Activated T-cell treated with anti-CD3 and anti-CD28 coated beads, Interleukin-2, amount 50 U/mL, for 72 hours (primary cell): ENCODE results near the gene BIN1. TPM values are rescaled to one million over a fixed set of nuclear protein-coding genes. Genes with fewer than 3 reads are reported as not detected.

ENCODE experiments used
- ATAC-seq, 2 donors: fragments of 150-1000 bp; cut with Tn5 transposase; replicated peaks in 1 of 2; 2 replicates each; pipeline ENCODE4 v1.10.0; 2021; ENCODE audit warnings: moderate library complexity in 2 of 2, mild to moderate bottlenecking in 1 of 2
- DNase-seq, 2 donors: peaks; one replicate each; pipeline ENCODE4 v3.0.0; 2021 to 2022; ENCODE audit warnings: mixed read lengths in 1 of 2
- H3K27ac Mint-ChIP-seq: one replicate; pipeline ENCODE4 v1.8.0; 2022; ENCODE audit warnings: mild to moderate bottlenecking, moderate library complexity, mixed read lengths
- H3K27me3 Mint-ChIP-seq: one replicate; pipeline ENCODE4 v1.8.0; 2022; ENCODE audit warnings: low read depth, mixed read lengths
- H3K36me3 Mint-ChIP-seq, 2 donors: one replicate each; pipeline ENCODE4 v1.8.0; 2022; ENCODE audit warnings: mixed read lengths in 2 of 2, mild to moderate bottlenecking in 1 of 2; ENCODE audit not compliant: insufficient read depth in 2 of 2
- H3K4me1 Mint-ChIP-seq: one replicate; pipeline ENCODE4 v1.8.0; 2022; ENCODE audit warnings: low read depth, mixed read lengths
- H3K4me3 Mint-ChIP-seq, 2 donors: one replicate each; pipeline ENCODE4 v1.8.0; 2022; ENCODE audit warnings: mild to moderate bottlenecking in 2 of 2, mixed read lengths in 2 of 2, moderate library complexity in 2 of 2
- H3K9me3 Mint-ChIP-seq, 2 donors: one replicate each; pipeline ENCODE4 v1.8.0; 2022; ENCODE audit warnings: mixed read lengths in 2 of 2
- total RNA-seq, 2 donors: library from RNA; stranded (reverse); gene quantifications; one replicate each; pipeline ENCODE4 v1.2.3, GENCODE V29; 2022

Gene BIN1
- total RNA-seq, 2 donors from 2014 or later: 87.3 to 127 TPM

GRCh38 chr2:127105656-127106456 lies 1.1 kb downstream of the BIN1 start:
- H3K4me1 Mint-ChIP-seq: peaks cover 6% of the 10 kb centered on the region
- ATAC-seq: no peak
- no peak overlapping the region for H3K27ac Mint-ChIP-seq
- peak overlapping the region; percentile 79 to 81 for H3K4me3 Mint-ChIP-seq
- DNase-seq: peak in 1 of 2 donors; percentile 20
- H3K36me3 Mint-ChIP-seq: no peaks in the 10 kb centered on the region
- peaks cover 8% of the 10 kb centered on the region for H3K27me3 Mint-ChIP-seq
- H3K9me3 Mint-ChIP-seq: no peaks in the 10 kb centered on the region

- H3K4me3 Mint-ChIP-seq: peak overlapping the region; percentile 31 to 44
- H3K9me3 Mint-ChIP-seq: no peaks in the 10 kb centered on the region
- ATAC-seq (no peak), DNase-seq (no peak)
- no peak overlapping the region for H3K27ac Mint-ChIP-seq
- H3K27me3 Mint-ChIP-seq: peaks cover 8% of the 10 kb centered on the region
- H3K36me3 Mint-ChIP-seq: no peaks in the 10 kb centered on the region
- peaks cover 6% of the 10 kb centered on the region for H3K4me1 Mint-ChIP-seq
These were observed 1.9 kb downstream of the BIN1 start for GRCh38 chr2:127104881-127105655.

- no peak for ATAC-seq
- Mint-ChIP-seq H3K4me3 (no peak overlapping the region), H3K27me3 (peaks cover 2% of the 10 kb centered on the region), H3K9me3 (no peaks in the 10 kb centered on the region), H3K27ac (no peak overlapping the region), H3K4me1 (peaks cover 6% of the 10 kb centered on the region), H3K36me3 (no peaks in the 10 kb centered on the region)
- no peak for DNase-seq
These were observed 2.7 kb downstream of the BIN1 start for GRCh38 chr2:127104166-127104660.

- H3K4me1 Mint-ChIP-seq: peaks cover 6% of the 10 kb centered on the region
- no peak overlapping the region for H3K4me3 Mint-ChIP-seq
- H3K9me3 Mint-ChIP-seq: no peaks in the 10 kb centered on the region
- no peaks in the 10 kb centered on the region for H3K27me3 Mint-ChIP-seq
- no peak overlapping the region for H3K27ac Mint-ChIP-seq
- no peaks in the 10 kb centered on the region for H3K36me3 Mint-ChIP-seq
- DNase-seq: no peak
- ATAC-seq: no peak
These were observed 3.5 kb downstream of the BIN1 start for GRCh38 chr2:127103243-127104165.

GRCh38 chr2:127102521-127103242 lies 4.3 kb downstream of the BIN1 start:
- no peak overlapping the region for H3K27ac Mint-ChIP-seq
- H3K9me3 Mint-ChIP-seq: no peaks in the 10 kb centered on the region
- peaks cover 3% of the 10 kb centered on the region for H3K4me1 Mint-ChIP-seq
- no peak for ATAC-seq
- no peaks in the 10 kb centered on the region for H3K27me3 Mint-ChIP-seq
- DNase-seq: no peak
- H3K36me3 Mint-ChIP-seq: no peaks in the 10 kb centered on the region
- H3K4me3 Mint-ChIP-seq: no peak overlapping the region

- DNase-seq: no peak
- Mint-ChIP-seq H3K27me3 (no peaks in the 10 kb centered on the region), H3K36me3 (no peaks in the 10 kb centered on the region), H3K4me3 (no peak overlapping the region), H3K9me3 (no peaks in the 10 kb centered on the region), H3K4me1 (no peaks in the 10 kb centered on the region), H3K27ac (no peak overlapping the region)
- no peak for ATAC-seq
These were observed 5.0 kb downstream of the BIN1 start for GRCh38 chr2:127101756-127102477.

GRCh38 chr2:127101048-127101611 lies 5.8 kb downstream of the BIN1 start:
- DNase-seq: no peak
- no peak for ATAC-seq
- no peaks in the 10 kb centered on the region for H3K36me3 Mint-ChIP-seq
- H3K4me3 Mint-ChIP-seq: no peak overlapping the region
- H3K4me1 Mint-ChIP-seq: peaks cover 2% of the 10 kb centered on the region
- no peaks in the 10 kb centered on the region for H3K9me3 Mint-ChIP-seq
- no peak overlapping the region for H3K27ac Mint-ChIP-seq
- H3K27me3 Mint-ChIP-seq: no peaks in the 10 kb centered on the region

- H3K27ac Mint-ChIP-seq: no peak overlapping the region
- ATAC-seq (no peak), DNase-seq (no peak)
- no peak overlapping the region for H3K4me3 Mint-ChIP-seq
- H3K9me3 Mint-ChIP-seq: no peaks in the 10 kb centered on the region
- no peaks in the 10 kb centered on the region for H3K36me3 Mint-ChIP-seq
- H3K27me3 Mint-ChIP-seq: no peaks in the 10 kb centered on the region
- H3K4me1 Mint-ChIP-seq: peaks cover 5% of the 10 kb centered on the region
These were observed 6.5 kb downstream of the BIN1 start for GRCh38 chr2:127100251-127101047.

- no peaks in the 10 kb centered on the region for H3K9me3 Mint-ChIP-seq
- H3K27ac Mint-ChIP-seq: no peak overlapping the region
- no peak overlapping the region for H3K4me3 Mint-ChIP-seq
- no peaks in the 10 kb centered on the region for H3K27me3 Mint-ChIP-seq
- DNase-seq (no peak), ATAC-seq (no peak)
- H3K36me3 Mint-ChIP-seq: no peaks in the 10 kb centered on the region
- peaks cover 7% of the 10 kb centered on the region for H3K4me1 Mint-ChIP-seq
These were observed 8.2 kb downstream of the BIN1 start for GRCh38 chr2:127098711-127099110.

GRCh38 chr2:127097841-127098651 lies 8.9 kb downstream of the BIN1 start:
- H3K27me3 Mint-ChIP-seq: no peaks in the 10 kb centered on the region
- ATAC-seq (no peak), DNase-seq (no peak)
- peaks cover 14% of the 10 kb centered on the region for H3K4me1 Mint-ChIP-seq
- H3K36me3 Mint-ChIP-seq: no peaks in the 10 kb centered on the region
- no peaks in the 10 kb centered on the region for H3K9me3 Mint-ChIP-seq
- no peak overlapping the region for H3K27ac Mint-ChIP-seq
- H3K4me3 Mint-ChIP-seq: no peak overlapping the region

GRCh38 chr2:127097471-127097765 lies 9.5 kb downstream of the BIN1 start:
- Mint-ChIP-seq H3K27ac (no peak overlapping the region), H3K27me3 (no peaks in the 10 kb centered on the region), H3K4me1 (peaks cover 19% of the 10 kb centered on the region), H3K36me3 (no peaks in the 10 kb centered on the region), H3K4me3 (no peak overlapping the region), H3K9me3 (no peaks in the 10 kb centered on the region)
- no peak for DNase-seq
- ATAC-seq: no peak
